Activated naive CD4-positive, alpha-beta T cell treated with anti-CD3 and anti-CD28 coated beads for 36 hours (primary cell): ENCODE measurements around the gene CORIN. TPM values are rescaled to one million over a fixed set of nuclear protein-coding genes. Genes with fewer than 3 reads are reported as not detected.
"Not testable (repeated sequence)": the region's sequence is repeated elsewhere in the genome, so short reads cannot be mapped to it uniquely, and the experiment has no call there.

Source experiments
- CTCF ChIA-PET: fragments of 350-600 bp; sonication (Branson Sonifier 250); formaldehyde crosslinking; loops from one replicate; lab custom pipeline; 2021; ENCODE audit warnings: antibody characterized with exemption; lab: Charles Lee
- DNase-seq: peaks from one replicate; pipeline ENCODE4 v3.0.0-alpha.2; 2020
- H3K27ac Mint-ChIP-seq: one replicate; pipeline ENCODE4 v1.8.0; 2021; ENCODE audit warnings: mild to moderate bottlenecking, mixed read lengths
- H3K27me3 Mint-ChIP-seq: one replicate; pipeline ENCODE4 v1.8.0; 2021; ENCODE audit warnings: low read depth, mixed read lengths
- H3K36me3 Mint-ChIP-seq: one replicate; pipeline ENCODE4 v1.8.0; 2021; ENCODE audit warnings: low read depth, mixed read lengths
- H3K4me1 Mint-ChIP-seq: one replicate; pipeline ENCODE4 v1.8.0; 2021; ENCODE audit warnings: low read depth, mixed read lengths
- H3K4me3 Mint-ChIP-seq: one replicate; pipeline ENCODE4 v1.8.0; 2021; ENCODE audit warnings: mild to moderate bottlenecking, moderate library complexity, mixed read lengths
- H3K9me3 Mint-ChIP-seq: one replicate; pipeline ENCODE4 v1.8.0; 2021; ENCODE audit warnings: mixed read lengths
- intact Hi-C: fragments of 100-400 bp; cut with micrococcal nuclease; formaldehyde crosslinking; loops from one replicate; pipeline ENCODE4 v1.15.1; 2023
- total RNA-seq, 2 experiments: library from RNA; stranded (reverse); gene quantifications; one replicate each; pipeline ENCODE4 v1.2.3, GENCODE V29; 2021

The CORIN gene
- total RNA-seq, 2 experiments from 2014 or later, result 0.07 TPM; not detected in 1

GRCh38 chr4:47566566-47566965, 271.3 kb downstream of the CORIN start:
- Mint-ChIP-seq H3K4me3 (no peak overlapping the region), H3K4me1 (no peaks in the 10 kb centered on the region), H3K9me3 (no peaks in the 10 kb centered on the region), H3K36me3 (no peaks in the 10 kb centered on the region), H3K27me3 (no peaks in the 10 kb centered on the region), H3K27ac (no peak overlapping the region)
- no peak for DNase-seq
- intact Hi-C loops, result loop anchor here (10.0 kb wide), 1 partner anchor 632 kb away; no protein-coding TSS in a partner anchor
- CTCF ChIA-PET, result interaction anchor here (0.6 to 0.7 kb wide), 2 partner anchors 22 to 99 kb away, joined by 3 read pairs; no protein-coding TSS in a partner anchor

DNA sequence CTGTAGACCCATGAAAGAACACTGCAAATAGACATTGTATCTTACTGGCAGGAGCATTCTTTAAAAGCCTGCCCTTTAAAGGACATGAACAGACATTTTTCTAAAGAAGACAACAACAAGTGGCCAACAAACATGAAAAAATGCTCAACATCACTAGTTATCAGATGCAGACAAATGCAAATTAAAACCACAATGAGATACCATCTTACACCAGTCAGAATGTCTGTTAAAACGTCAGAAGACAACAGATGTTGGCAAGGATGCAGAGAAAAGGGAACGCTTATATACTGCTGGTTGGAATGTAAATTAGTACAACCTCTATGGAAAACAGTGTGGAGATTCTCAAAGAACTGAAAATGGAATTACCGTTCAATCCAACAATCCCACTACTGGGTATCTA, 275.6 kb downstream of the CORIN start:
- intact Hi-C loops, result loop anchor here (5.0 to 10.0 kb wide), 2 partner anchors 175 to 627 kb away; no protein-coding TSS in a partner anchor
- H3K27me3 Mint-ChIP-seq, result no peaks in the 10 kb centered on the region
- no peak overlapping the region for H3K4me3 Mint-ChIP-seq
- no peaks in the 10 kb centered on the region for H3K4me1 Mint-ChIP-seq
- CTCF ChIA-PET, result interaction anchor here (2.9 kb wide), 1 partner anchor 74 kb away, joined by 12 read pairs; no protein-coding TSS in a partner anchor
- DNase-seq, result no peak
- no peaks in the 10 kb centered on the region for H3K9me3 Mint-ChIP-seq
- no peak overlapping the region for H3K27ac Mint-ChIP-seq
- no peaks in the 10 kb centered on the region for H3K36me3 Mint-ChIP-seq

- Mint-ChIP-seq H3K9me3 (no peaks in the 10 kb centered on the region), H3K4me1 (no peaks in the 10 kb centered on the region), H3K36me3 (no peaks in the 10 kb centered on the region), H3K27me3 (no peaks in the 10 kb centered on the region), H3K4me3 (no peak overlapping the region), H3K27ac (no peak overlapping the region)
- CTCF ChIA-PET, result interaction anchor here (0.6 kb wide), 1 partner anchor 76 kb away, joined by 3 read pairs; the partner anchor contains the start of gene ATP10D
- intact Hi-C loops, result loop anchor here (5.0 to 10.0 kb wide), 2 partner anchors 174 to 627 kb away; no protein-coding TSS in a partner anchor
- DNase-seq, result no peak
Measured at GRCh38 chr4:47561331-47561730, 276.5 kb downstream of the CORIN start.

GRCh38 chr4:47560682-47561081, 277.2 kb downstream of the CORIN start:
- Mint-ChIP-seq H3K27ac (no peak overlapping the region), H3K4me3 (no peak overlapping the region), H3K36me3 (no peaks in the 10 kb centered on the region), H3K9me3 (no peaks in the 10 kb centered on the region), H3K4me1 (no peaks in the 10 kb centered on the region), H3K27me3 (no peaks in the 10 kb centered on the region)
- intact Hi-C loops, result loop anchor here (5.0 to 10.0 kb wide), 2 partner anchors 173 to 626 kb away; no protein-coding TSS in a partner anchor
- CTCF ChIA-PET, result no interaction called here
- no peak for DNase-seq

DNA sequence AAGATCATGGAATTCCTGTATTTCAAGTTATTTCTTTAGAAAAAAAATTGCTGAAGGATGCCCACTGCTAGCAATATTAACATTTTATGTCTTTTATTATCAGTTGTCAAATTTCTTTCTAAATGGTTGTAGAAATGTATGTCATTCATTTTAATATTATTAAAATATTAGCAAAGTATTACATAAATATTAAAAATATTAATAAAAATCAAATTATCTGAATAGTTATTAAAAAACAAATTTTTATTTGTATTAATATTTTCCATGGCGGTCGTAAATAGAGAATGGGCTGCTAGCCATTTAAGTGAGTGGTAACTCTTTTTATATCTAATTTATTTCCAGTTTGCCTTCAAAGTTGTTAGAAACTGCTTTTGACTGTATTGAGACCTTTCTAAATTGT, 280.6 kb downstream of the CORIN start:
- H3K27ac Mint-ChIP-seq, result no peak overlapping the region
- no peak overlapping the region for H3K4me3 Mint-ChIP-seq
- CTCF ChIA-PET, result interaction anchor here (1.5 kb wide), 1 partner anchor 10 kb away, joined by 3 read pairs; no protein-coding TSS in a partner anchor
- DNase-seq, result no peak
- H3K9me3 Mint-ChIP-seq, result no peaks in the 10 kb centered on the region
- H3K27me3 Mint-ChIP-seq, result no peaks in the 10 kb centered on the region
- intact Hi-C loops, result no loop called here
- no peaks in the 10 kb centered on the region for H3K36me3 Mint-ChIP-seq
- no peaks in the 10 kb centered on the region for H3K4me1 Mint-ChIP-seq

- H3K9me3 Mint-ChIP-seq, DNase-seq, H3K27me3 Mint-ChIP-seq, H3K36me3 Mint-ChIP-seq, H3K27ac Mint-ChIP-seq, intact Hi-C loops, H3K4me1 Mint-ChIP-seq, H3K4me3 Mint-ChIP-seq: not testable (repeated sequence)
- CTCF ChIA-PET, result interaction anchor here (1.2 to 1.5 kb wide), 2 partner anchors 9 to 12 kb away, joined by 3 to 4 read pairs; no protein-coding TSS in a partner anchor
Measured at GRCh38 chr4:47555920-47556319, 281.9 kb downstream of the CORIN start.

DNA sequence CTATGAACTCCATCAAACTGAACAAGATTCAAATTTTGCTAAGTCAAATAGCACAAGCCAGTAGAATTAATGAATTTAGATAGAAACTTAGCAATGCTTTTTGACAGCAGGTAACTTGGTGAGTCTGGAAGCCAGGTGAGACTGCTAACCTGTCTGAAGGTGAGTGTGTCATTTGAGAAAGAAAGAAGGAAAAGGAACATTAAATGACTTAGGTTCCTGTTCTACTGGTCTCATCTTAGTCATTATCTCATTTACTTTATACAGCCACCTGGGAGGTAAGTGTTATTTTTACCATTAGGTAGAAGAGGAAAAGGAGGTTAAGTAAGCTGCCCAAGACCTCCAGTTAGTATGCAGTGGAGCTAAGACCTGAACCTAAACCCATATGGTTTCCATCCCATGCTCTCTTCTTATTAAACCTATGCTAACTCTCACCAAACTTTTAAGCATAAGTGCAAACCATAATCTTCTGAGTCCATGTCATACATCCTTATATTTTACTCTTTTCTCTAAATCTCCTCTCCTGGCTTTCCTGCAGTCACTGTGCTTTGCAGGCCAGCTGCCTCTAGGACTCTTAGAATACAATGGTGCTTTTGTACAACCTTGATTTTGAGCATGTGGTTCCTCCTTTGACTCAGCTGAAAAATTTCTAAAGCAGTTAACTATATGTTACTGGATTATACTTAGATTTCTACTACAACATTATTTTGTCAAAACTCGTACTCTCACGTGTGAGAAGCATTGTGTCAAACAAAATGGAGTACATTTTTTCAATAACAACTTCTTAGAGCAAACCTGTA, 284.3 kb downstream of the CORIN start:
- CTCF ChIA-PET, result no interaction called here
- Mint-ChIP-seq H3K27me3 (no peaks in the 10 kb centered on the region), H3K27ac (no peak overlapping the region), H3K4me3 (no peak overlapping the region), H3K36me3 (no peaks in the 10 kb centered on the region), H3K4me1 (no peaks in the 10 kb centered on the region), H3K9me3 (no peaks in the 10 kb centered on the region)
- no peak for DNase-seq
- intact Hi-C loops, result no loop called here

DNA sequence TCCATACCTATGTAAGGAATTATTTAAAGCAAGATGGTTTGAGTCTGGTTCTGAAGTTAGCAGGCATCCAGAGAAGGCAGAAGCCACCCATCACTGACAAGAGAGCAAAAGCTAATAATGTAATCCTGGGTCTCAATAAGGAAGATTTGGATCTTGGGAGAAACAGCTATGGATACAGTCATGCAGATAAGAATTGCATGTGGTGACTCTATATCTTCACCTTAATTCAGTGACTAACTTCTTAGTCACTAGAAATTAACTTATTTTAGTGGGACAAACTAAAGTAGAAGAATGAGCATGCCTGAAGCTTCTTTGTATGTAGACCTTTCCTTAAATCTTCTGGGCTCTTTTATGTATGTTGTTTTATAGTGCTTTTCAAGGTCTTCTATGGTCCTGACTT, 286.2 kb downstream of the CORIN start:
- Mint-ChIP-seq H3K36me3 (peaks cover 2% of the 10 kb centered on the region), H3K4me3 (no peak overlapping the region), H3K4me1 (no peaks in the 10 kb centered on the region), H3K27ac (no peak overlapping the region), H3K9me3 (no peaks in the 10 kb centered on the region), H3K27me3 (no peaks in the 10 kb centered on the region)
- intact Hi-C loops, result no loop called here
- DNase-seq, result no peak
- CTCF ChIA-PET, result interaction anchor here (0.9 kb wide), 1 partner anchor 12 kb away, joined by 3 read pairs; no protein-coding TSS in a partner anchor

GRCh38 chr4:47550899-47551548, 286.8 kb downstream of the CORIN start:
- CTCF ChIA-PET, result no interaction called here
- Mint-ChIP-seq H3K27ac (no peak overlapping the region), H3K27me3 (no peaks in the 10 kb centered on the region), H3K9me3 (no peaks in the 10 kb centered on the region), H3K4me1 (no peaks in the 10 kb centered on the region), H3K4me3 (no peak overlapping the region), H3K36me3 (peaks cover 2% of the 10 kb centered on the region)
- no peak for DNase-seq
- intact Hi-C loops, result no loop called here

GRCh38 chr4:47550357-47550756, 287.5 kb downstream of the CORIN start:
- DNase-seq, H3K4me3 Mint-ChIP-seq, H3K27ac Mint-ChIP-seq, H3K4me1 Mint-ChIP-seq, H3K9me3 Mint-ChIP-seq, H3K27me3 Mint-ChIP-seq, CTCF ChIA-PET, intact Hi-C loops, H3K36me3 Mint-ChIP-seq: not testable (repeated sequence)
